NCI-H2029 treated with DMSO at 0.1 percent for 48 hours (cell line): ENCODE data around the gene ABCC3.

Experiments used
- DNase-seq: peaks from one replicate; lab custom pipeline; 2025; lab: John Stamatoyannopoulos, UW

ABCC3 gene

DNA sequence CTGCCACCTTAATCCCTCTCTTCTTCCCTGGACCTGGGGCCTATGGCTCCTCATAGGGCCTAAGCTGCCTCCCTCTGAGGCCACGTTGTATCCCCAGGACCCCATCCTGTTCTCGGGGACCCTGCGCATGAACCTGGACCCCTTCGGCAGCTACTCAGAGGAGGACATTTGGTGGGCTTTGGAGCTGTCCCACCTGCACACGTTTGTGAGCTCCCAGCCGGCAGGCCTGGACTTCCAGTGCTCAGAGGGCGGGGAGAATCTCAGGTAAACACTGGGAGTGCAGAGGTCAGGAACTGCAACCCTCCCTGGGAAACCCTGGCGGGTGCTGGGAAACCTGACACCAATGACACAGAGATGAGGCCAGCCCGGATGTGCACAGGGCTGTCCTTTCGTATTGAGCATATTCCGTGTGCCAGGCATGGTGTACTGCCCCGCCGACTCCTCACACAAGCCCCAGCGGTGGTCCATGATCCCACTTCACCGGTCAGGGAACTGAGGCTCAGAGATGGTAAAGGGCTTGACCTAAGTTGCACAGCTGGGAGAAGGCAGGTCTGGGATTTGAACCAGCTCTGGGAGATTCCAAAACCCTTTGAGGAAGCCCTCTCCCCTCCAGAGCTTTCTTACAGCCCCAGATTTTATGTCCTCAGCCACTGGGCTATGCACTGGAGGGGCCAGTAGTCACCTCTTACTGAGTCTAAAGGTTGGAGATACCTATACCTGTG, 50.1 kb downstream of the ABCC3 start:
- no peak for DNase-seq

DNA sequence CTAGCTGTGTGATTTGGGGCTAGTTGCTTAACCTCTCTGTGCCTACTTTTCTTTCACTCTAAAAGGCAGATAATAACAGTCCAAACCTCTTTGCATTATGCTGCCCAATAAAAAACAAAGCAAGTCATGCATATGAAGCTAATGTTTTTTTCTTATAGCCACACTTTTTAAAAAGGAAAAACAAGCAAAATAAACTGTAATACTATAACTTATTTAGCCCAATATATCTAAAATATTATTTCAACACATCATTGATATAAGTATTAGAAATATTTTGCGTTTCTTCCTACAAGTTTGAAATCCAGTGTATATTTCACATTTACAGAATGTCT, 50.6 kb downstream of the ABCC3 start:
- no peak for DNase-seq

DNA sequence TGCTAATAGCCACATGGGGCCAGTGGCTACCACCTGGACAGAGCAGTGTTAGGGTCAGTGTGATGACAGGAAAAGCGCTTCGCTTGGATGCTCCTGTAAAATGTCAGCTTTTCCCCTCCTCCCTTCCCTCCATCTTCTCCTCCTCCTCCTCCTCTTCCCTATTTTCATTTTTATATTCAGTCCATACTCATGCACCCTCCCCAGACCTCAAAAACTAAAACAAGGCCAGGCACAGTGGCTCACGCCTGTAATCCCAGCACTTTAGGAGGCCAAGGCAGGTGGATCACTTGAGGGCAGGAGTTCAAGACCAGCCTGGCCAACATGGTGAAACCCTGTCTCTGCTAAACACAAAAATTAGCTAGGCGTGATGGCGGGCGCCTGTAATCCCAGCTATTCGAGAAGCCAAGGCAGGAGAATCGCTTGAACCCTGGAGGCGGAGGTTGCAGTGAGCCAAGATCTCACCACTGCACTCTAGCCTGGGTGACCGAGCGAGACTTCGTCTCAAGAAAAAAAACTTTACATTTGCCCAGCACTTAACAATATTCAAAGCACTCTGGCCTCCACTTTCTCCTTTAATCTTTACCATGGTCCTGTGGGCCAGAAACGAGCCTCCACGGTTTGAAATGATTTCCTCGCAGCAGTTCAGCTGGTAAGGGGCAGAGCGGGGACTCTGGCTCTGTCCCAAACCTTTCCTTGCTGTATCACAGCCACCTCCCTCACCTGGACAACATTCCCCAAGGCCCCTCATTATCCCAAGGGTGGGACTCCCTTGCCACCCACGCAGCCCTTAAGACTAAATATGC, 51.2 kb downstream of the ABCC3 start:
- DNase-seq: no peak

DNA sequence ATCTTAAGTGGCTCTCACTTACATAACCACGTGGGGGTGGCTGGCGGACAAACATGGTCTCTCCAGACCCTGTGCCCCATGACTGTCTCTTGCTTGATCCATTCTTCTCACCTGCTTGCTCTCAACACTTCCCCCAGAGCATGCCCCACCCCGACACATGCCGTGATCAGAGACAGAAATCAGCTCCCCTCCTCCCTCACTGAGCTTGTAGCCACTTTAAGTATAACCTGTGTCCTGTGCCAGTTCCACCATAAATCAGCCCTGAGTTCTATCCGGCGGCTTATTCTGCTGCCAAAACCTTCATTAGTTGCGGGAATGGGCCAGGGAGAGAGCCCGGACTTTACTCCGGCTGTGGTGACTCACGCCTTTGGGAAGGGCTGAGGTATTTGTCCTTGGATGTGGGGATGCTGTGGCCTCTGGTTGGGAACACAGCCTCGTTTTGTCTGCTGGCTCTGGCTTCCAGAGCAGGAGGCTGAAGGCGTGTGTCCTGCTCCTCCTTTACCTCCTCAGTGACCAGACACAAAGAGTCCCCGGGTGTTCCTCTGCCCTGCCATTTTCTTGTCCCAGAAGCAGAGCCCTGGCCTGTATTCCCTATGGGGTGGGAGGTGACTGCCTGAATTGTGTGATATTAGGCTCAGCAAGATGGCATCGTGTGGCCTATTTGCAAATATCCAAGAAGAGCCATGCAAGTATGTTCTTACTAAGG, 52.0 kb downstream of the ABCC3 start:
- no peak for DNase-seq

DNA sequence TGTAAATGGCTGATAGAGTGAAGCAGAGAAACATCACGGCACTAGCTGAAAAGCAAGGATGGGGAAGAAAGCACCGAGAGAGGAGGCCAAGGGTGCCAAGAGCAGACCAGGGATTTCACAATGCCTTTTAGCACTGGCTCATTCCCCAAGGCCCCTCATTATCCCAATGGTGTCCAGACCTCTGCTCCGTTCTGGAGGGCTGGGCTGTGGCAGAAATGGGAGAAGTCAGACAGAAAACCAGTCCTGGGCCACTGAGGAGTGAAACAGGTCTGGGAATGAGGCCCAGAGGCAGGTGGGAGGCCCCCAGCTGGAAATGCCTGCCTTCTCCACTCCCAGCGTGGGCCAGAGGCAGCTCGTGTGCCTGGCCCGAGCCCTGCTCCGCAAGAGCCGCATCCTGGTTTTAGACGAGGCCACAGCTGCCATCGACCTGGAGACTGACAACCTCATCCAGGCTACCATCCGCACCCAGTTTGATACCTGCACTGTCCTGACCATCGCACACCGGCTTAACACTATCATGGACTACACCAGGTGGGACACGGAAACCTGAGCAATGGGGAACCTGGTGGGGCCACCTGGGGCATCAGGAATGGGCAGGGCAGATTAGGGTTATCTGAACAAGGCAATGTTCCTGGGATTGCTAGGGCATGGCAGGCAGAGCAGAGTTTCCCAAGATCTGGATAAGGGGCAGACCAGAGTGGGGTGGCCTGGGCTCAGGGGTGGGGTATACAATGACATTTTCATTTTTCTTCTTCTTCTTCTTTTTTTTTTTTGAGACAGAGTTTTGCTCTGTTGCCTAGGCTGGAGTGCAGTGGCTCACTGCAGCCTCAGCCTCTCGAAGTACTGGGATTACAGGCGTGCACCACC, 52.8 kb downstream of the ABCC3 start:
- DNase-seq: no peak

DNA sequence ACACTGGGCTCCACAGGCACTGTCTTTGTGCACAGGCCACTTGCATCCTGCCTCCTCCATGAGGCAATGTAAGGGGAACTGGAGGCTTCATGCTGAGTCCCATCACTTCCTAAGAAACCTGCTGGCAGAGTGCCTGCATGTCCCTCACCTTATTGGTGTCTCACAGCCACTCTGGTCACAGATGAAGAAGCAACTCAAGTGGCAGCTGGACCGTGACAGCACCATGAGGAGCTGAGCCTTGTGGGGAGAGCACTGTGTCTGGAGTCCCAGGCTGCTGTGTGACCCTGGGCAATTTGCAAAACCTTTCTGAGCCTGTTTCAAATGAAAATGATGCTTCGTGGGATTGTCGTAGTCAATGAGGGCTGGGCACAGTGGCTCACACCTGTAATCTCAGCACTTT, 53.6 kb downstream of the ABCC3 start:
- DNase-seq: no peak

DNA sequence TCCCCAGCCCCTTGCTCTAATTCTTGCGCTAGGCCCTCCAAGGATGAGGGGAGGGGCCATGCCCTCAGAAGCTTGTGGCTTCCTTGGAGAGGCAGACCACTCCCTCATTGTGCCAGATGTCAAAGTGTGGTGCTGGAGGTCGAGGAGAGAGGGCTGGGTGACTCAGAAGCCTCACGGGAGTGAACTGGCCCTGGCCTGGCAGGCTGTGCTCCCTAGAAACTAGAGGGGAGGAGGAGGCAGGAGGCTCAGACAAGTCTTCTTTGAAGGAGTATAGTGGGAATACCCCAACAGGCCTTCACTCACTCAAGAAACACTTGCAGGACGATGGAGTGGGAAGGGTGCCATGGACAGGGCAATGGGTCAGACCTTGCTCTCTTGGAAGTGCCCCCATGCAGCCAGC, 54.6 kb downstream of the ABCC3 start:
- DNase-seq: no peak

DNA sequence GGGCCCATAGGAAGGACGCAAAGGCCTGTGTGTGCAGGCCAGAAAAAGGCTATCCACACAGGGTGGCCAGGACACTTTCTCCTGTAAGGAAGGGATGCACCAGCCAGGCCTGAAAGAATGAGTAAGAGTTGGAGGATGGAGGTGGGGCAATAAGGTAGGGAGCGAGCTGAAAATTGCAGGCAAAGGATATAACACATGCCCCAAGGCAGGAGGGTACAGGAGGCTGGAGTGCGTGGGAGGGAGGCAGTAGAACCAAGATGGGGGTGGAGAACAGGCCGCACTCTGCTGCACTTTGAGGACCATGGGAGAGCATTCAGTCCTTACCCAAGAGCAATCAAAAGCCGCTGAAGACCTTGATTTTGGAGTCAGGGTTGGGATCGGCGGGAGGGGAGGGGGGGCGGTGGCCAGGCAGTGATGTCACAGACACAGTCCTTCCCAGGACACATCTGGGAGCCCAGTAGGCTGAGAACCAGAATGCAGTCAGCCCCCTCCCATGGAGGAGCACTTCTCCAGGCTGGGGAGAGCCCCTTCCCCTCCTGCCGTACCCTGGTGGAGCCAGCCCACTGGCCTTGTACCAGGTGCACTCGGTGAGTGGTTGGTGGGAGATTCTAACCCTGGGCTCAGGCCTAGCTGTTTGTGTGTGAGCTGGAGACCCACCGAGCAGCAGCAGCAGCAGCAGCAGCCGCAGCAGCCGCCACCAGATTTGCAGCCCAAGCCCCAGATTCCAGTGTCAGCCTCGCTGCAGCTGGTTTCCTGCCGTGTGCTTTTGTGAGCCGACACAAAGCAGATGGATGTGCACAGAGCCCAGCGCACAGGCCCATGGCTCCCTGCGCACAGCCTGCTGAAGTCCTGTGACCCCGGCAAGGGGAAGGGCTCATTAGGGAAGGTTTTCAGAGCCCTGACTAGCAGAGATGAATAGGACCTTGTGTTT, 55.5 kb downstream of the ABCC3 start:
- no peak for DNase-seq

DNA sequence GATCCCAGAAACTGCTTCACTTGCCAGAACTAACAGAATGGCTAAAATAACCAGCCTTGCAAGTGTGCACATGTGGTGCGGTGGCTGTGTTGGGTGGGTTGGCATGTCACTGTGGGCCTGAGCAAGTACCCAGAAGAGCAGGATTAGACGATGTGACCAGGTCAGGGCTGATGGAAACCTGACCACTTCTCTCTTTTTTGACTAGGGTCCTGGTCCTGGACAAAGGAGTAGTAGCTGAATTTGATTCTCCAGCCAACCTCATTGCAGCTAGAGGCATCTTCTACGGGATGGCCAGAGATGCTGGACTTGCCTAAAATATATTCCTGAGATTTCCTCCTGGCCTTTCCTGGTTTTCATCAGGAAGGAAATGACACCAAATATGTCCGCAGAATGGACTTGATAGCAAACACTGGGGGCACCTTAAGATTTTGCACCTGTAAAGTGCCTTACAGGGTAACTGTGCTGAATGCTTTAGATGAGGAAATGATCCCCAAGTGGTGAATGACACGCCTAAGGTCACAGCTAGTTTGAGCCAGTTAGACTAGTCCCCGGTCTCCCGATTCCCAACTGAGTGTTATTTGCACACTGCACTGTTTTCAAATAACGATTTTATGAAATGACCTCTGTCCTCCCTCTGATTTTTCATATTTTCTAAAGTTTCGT, 56.3 kb downstream of the ABCC3 start:
- no peak for DNase-seq

DNA sequence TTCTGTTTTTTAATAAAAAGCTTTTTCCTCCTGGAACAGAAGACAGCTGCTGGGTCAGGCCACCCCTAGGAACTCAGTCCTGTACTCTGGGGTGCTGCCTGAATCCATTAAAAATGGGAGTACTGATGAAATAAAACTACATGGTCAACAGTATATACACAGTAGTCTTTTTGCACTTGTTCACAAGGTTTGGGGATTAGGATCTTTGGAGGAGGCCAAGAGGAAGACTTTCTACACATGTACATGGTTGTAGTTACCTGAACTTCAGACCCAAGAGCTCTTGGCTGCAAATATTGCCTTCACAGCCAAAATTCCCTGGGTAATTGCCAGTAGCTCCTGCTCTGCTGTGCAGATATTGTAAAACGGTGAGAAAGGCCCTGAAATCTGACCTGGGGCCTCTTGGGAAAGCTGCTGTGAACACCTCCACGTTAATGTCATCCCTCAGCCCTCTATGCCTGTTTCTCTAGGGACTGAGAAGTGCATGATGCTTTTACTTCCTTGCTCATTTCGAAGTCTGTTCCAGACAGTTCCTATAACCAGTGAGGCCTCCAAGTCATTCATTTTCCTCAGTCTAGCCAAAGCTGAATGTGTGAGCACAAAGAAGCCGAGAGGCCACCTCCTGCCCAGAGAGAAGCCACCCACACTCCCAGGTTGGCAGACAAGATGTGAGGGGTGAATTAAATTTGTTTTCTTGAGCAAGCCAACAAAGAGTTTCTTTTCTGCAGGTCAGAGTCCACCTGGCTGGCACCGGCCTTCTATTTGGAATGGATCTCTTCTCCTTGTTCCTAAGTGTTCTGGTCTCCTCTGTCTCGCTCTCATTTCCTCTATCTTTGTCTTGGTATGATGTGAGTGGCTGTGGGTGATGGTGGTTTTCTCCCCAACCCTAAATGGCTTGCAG, 57.1 kb downstream of the ABCC3 start:
- peak; percentile 26 for DNase-seq

DNA sequence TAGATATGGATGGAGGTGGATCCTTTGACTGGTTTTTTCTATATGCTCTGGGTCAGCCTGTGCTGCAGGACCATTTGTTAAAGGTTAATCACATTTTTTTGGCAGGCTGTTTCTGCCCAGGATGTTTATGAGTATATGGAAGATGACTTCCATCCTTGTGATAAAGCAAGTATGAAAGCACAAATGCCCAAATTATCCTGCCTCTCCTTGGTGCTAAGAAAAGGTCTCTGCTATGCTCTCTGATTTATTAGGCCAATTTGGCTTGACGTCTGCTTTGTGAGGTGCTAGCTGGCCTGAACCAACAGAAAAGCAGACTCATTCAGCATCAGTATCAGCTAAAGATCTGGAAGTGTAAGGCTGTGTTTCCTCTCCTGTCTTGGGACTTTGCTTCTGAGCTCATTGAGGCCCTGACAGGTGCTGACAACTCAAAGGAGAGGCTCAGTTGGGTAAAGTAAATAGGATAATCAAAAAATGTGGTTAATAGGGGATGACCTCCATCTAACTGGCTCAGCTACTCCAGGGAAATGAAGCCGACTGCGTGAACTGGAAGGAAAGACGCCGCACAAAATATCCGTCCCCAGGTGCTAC, 57.9 kb downstream of the ABCC3 start:
- no peak for DNase-seq

DNA sequence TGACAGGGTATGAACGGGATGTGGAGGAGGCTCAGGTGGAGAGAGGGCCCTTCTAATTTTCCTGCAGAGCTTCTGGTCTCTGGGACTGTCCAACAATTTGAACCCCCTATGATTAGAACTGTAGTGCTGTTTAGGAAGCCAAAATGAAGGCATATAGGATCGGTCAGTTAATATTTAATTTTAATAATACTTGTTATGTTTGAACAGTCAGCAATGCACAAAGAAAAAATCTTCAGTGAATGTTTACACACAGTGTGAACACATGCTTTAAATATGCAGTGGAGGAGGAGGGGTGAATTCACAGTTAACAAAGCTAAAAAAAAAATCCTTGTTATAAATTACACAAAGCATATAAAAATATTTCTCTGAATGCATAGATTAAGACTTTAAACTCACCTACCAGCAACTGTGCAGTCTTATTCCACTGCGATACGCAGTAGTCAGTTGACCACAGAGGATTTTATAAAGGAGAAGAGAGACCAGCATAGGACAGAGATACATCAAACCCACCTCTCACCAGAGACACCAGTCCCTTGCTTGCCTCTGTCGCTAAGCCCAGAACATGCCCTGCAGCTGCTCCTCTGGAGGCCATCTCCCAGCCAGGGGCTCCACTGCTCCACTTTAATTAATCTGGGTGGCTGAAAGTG, 58.5 kb downstream of the ABCC3 start:
- DNase-seq: no peak

DNA sequence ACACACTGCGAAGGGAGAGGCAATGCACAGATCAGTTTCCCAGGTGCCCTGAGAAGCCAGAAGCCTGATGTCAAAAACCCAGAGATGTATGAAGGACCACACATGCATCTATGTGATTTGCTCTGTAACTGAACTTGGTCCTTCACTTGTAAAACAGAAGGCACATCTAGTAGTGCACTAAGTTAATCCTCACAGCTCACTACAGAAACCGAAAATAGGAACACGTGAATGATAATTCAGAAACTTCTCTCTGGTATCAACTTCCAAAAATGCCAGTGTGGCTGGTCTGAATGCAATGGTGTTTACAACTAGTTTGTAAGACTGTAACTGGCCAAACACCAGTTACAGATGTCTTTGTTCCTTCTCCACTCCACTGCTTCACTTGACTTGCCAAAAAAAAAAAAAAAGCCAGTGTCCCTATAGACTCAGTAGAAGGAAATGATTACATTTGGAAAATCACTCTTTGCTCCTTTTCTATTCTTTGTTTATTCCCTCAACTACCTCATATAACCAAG, 61.7 kb downstream of the ABCC3 start:
- no peak for DNase-seq

DNA sequence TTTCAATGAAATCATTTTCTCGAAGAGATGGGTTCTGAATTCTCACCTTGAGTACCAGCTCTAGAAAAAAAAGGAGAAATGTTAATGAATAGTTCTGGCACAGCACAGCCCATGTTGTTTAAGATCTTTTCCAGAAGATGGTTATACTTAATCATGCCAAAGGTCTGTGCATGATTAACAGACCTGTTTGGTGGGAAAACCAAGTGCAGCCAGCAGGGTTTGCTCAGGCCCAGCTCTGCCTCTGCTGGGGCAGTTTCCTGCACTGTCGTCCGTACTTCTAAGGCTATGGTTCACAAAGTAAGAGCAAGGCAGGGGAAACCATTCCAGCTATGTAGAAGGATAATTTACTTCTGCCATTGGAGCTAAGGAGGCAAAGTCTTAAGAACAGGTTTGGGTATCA, 62.4 kb downstream of the ABCC3 start:
- no peak for DNase-seq

DNA sequence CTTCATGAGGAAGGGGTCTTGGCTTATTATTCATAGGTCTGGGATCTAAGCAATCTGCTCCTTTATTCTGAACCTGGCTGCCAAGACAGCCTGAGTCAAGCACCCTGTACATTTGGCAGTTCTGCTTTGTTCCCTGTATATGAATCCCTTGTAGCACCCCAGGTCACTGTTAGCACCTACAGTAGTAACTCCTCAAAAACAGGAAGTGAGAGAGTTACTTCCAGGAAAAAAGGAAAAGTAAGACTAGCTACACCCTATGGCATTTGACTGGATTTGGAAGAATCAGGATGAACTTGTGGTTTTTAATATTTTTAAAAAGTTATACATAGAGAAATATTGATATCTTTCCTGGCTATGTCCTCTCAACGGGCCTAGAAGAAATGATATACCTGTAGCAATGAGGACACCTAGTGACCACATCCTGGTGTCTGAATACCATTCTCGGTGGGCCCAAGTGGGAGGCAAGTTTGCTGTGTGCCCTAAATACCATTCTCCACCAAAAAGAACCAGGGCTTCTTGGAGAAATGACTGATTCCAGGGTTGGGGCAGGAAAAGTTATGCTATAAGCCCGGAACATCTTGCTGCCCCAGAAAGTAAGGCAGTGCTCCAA, 63.1 kb downstream of the ABCC3 start:
- DNase-seq: no peak

DNA sequence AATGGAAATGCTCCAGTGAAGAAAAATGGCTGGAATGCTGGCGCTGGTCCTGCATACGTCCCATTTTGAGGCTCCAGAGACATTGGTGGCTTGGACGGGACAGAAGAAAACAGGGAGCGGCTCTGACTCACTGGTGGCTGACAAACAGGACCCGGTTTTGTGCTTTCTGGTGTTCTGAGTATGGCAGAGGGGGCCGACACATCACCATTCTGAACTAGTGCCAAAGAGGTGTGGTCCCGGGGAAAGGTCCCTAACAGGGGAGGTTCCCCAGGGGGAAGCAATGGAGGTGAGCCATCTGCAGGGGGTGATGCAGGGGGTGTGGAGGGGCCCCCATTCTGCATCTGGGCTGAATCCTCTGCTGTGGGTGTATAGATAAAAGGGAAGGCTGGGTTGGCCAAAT, 64.7 kb downstream of the ABCC3 start:
- no peak for DNase-seq

DNA sequence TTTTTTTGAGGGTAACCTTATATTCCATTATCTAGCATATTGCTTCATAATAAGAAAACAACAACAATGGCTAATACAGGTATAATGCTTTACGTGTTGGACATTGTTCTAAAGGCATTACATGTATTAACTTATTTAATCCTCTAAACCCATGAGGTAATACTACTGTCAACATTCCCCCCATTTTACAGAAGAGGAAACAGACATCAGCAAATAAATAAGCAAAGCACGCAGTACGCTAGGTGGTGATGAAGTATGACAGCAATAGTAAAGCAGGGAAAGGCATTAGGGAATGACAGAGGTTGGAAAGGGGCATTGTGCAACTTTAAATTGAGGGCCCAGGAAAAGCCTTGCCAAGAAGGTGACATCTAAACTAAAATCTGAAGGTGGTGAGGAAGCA, 68.5 kb downstream of the ABCC3 start:
- no peak for DNase-seq
